ENCODE results near the gene TPTE2. TPM values are rescaled to one million over a fixed set of nuclear protein-coding genes. Genes with fewer than 3 reads are reported as not detected.

The TPTE2 gene
- total and polyA plus RNA-seq, 4 donors: not detected

DNA sequence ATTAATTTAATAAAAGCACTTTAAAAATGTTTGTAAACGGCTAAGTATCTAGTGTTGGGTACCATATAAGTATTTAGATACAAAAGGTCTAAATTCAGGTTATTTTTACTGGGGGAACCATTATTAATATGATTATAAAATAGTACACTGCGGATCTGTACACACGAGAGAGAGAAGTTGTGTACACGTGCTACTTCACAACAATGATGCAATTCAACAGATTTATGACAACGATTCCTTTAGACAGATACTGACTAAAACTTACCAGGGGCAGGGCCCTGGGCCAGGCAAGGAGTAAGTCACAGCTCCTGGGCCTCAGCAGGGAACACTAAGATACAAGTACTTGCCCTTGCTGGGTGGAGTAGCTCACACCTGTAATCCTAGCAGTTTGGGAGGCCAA lies 29.1 kb upstream of the TPTE2 start:
- Histone ChIP-seq H3K27me3 (ENCODE audit: control insufficient read depth in 4 of 4, insufficient read depth in 4 of 4, low read length in 3 of 4) (no peaks in the 10 kb centered on the region), H3K27ac (ENCODE audit: low read depth in 1 of 2, low read length in 2 of 2) (no peak overlapping the region), H3K4me1 (ENCODE audit: control insufficient read depth in 4 of 4, insufficient read depth in 4 of 4, low read length in 3 of 4) (no peaks in the 10 kb centered on the region), H3K9me3 (ENCODE audit: control insufficient read depth in 4 of 4, low read length in 3 of 4) (no peaks in the 10 kb centered on the region), H3K4me3 (ENCODE audit: low read depth in 1 of 3, low read length in 3 of 3) (no peak overlapping the region), H3K9ac (ENCODE audit: low read depth in 1 of 2, low read length in 2 of 2) (no peak overlapping the region), H3K36me3 (ENCODE audit: control insufficient read depth in 4 of 4, insufficient read depth in 3 of 4, low read depth in 1 of 4, low read length in 3 of 4) (no peaks in the 10 kb centered on the region)
- WGBS: 83% methylated on average over 5 of the region's 5 CpGs
- no peak for DNase-seq (ENCODE audit: low spot score)
- TF ChIP-seq, protein P1, sequence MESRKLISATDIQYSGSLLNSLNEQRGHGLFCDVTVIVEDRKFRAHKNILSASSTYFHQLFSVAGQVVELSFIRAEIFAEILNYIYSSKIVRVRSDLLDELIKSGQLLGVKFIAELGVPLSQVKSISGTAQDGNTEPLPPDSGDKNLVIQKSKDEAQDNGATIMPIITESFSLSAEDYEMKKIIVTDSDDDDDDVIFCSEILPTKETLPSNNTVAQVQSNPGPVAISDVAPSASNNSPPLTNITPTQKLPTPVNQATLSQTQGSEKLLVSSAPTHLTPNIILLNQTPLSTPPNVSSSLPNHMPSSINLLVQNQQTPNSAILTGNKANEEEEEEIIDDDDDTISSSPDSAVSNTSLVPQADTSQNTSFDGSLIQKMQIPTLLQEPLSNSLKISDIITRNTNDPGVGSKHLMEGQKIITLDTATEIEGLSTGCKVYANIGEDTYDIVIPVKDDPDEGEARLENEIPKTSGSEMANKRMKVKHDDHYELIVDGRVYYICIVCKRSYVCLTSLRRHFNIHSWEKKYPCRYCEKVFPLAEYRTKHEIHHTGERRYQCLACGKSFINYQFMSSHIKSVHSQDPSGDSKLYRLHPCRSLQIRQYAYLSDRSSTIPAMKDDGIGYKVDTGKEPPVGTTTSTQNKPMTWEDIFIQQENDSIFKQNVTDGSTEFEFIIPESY (IDR thresholded peaks at IDR 0.05): no peak
- TF ChIP-seq JUND (IDR thresholded peaks at IDR 0.05): no peak

DNA sequence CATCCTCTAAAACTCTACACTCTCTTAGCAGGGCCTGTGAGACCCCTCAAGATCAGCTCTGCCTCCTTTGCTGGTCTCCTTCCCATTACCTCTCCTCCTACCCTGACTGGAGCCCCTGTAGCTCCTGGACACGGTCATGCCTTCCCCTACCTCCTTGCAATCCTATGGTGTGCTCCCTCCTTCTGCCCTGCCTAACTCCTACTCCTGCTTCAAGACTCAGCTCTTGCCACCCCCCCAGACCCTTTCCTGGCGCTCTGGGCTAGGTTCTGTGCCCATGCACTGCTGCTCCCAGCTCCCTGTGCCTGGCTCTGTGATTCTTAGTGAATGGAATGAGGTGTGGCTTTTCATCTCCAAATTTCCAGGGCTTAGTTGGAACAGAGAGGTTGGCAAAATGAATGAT lies 28.0 kb upstream of the TPTE2 start:
- TF ChIP-seq, protein P2, sequence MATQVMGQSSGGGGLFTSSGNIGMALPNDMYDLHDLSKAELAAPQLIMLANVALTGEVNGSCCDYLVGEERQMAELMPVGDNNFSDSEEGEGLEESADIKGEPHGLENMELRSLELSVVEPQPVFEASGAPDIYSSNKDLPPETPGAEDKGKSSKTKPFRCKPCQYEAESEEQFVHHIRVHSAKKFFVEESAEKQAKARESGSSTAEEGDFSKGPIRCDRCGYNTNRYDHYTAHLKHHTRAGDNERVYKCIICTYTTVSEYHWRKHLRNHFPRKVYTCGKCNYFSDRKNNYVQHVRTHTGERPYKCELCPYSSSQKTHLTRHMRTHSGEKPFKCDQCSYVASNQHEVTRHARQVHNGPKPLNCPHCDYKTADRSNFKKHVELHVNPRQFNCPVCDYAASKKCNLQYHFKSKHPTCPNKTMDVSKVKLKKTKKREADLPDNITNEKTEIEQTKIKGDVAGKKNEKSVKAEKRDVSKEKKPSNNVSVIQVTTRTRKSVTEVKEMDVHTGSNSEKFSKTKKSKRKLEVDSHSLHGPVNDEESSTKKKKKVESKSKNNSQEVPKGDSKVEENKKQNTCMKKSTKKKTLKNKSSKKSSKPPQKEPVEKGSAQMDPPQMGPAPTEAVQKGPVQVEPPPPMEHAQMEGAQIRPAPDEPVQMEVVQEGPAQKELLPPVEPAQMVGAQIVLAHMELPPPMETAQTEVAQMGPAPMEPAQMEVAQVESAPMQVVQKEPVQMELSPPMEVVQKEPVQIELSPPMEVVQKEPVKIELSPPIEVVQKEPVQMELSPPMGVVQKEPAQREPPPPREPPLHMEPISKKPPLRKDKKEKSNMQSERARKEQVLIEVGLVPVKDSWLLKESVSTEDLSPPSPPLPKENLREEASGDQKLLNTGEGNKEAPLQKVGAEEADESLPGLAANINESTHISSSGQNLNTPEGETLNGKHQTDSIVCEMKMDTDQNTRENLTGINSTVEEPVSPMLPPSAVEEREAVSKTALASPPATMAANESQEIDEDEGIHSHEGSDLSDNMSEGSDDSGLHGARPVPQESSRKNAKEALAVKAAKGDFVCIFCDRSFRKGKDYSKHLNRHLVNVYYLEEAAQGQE (IDR thresholded peaks at IDR 0.05): no peak
- TF ChIP-seq SP1 (IDR thresholded peaks at IDR 0.05): no peak
- TF ChIP-seq, protein P3, sequence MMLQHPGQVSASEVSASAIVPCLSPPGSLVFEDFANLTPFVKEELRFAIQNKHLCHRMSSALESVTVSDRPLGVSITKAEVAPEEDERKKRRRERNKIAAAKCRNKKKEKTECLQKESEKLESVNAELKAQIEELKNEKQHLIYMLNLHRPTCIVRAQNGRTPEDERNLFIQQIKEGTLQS (IDR thresholded peaks at IDR 0.05): no peak
- TF ChIP-seq RXRA (IDR thresholded peaks at IDR 0.05): no peak
- TF ChIP-seq HNF4A (conservative IDR thresholded peaks at IDR 0.05): no peak
- no peak for TF ChIP-seq GABPA (IDR thresholded peaks at IDR 0.05 in 1 of 2, conservative IDR thresholded peaks at IDR 0.05 in 1 of 2)
- TF ChIP-seq, protein P1 (IDR thresholded peaks at IDR 0.05): no peak
- no peak for TF ChIP-seq EGR1 (IDR thresholded peaks at IDR 0.05; ENCODE audit: low read depth in 2 of 2)
- TF ChIP-seq FOXA2 (IDR thresholded peaks at IDR 0.05): no peak
- TF ChIP-seq FOXA1 (IDR thresholded peaks at IDR 0.05): no peak
- TF ChIP-seq, protein P4, sequence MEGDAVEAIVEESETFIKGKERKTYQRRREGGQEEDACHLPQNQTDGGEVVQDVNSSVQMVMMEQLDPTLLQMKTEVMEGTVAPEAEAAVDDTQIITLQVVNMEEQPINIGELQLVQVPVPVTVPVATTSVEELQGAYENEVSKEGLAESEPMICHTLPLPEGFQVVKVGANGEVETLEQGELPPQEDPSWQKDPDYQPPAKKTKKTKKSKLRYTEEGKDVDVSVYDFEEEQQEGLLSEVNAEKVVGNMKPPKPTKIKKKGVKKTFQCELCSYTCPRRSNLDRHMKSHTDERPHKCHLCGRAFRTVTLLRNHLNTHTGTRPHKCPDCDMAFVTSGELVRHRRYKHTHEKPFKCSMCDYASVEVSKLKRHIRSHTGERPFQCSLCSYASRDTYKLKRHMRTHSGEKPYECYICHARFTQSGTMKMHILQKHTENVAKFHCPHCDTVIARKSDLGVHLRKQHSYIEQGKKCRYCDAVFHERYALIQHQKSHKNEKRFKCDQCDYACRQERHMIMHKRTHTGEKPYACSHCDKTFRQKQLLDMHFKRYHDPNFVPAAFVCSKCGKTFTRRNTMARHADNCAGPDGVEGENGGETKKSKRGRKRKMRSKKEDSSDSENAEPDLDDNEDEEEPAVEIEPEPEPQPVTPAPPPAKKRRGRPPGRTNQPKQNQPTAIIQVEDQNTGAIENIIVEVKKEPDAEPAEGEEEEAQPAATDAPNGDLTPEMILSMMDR (IDR thresholded peaks at IDR 0.05; ENCODE audit: low read depth, low read length, missing input control): no peak
- TF ChIP-seq RAD21 (IDR thresholded peaks at IDR 0.05): no peak
- no peak for TF ChIP-seq YY1 (IDR thresholded peaks at IDR 0.05)
- TF ChIP-seq TAF1 (conservative IDR thresholded peaks at IDR 0.05): no peak
- TF ChIP-seq, protein P5, sequence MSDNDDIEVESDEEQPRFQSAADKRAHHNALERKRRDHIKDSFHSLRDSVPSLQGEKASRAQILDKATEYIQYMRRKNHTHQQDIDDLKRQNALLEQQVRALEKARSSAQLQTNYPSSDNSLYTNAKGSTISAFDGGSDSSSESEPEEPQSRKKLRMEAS (IDR thresholded peaks at IDR 0.05): no peak
- TF ChIP-seq JUND (IDR thresholded peaks at IDR 0.05): no peak
- TF ChIP-seq HNF4G (IDR thresholded peaks at IDR 0.05): no peak
- TF ChIP-seq NR2F2 (IDR thresholded peaks at IDR 0.05): no peak
- Histone ChIP-seq H3K4me1 (ENCODE audit: control insufficient read depth in 4 of 4, insufficient read depth in 4 of 4, low read length in 3 of 4) (no peaks in the 10 kb centered on the region), H3K4me3 (ENCODE audit: low read depth in 1 of 3, low read length in 3 of 3) (no peak overlapping the region), H3K27ac (ENCODE audit: low read depth in 1 of 2, low read length in 2 of 2) (no peak overlapping the region), H3K27me3 (ENCODE audit: control insufficient read depth in 4 of 4, insufficient read depth in 4 of 4, low read length in 3 of 4) (no peaks in the 10 kb centered on the region), H3K9me3 (ENCODE audit: control insufficient read depth in 4 of 4, low read length in 3 of 4) (no peaks in the 10 kb centered on the region), H3K36me3 (ENCODE audit: control insufficient read depth in 4 of 4, insufficient read depth in 3 of 4, low read depth in 1 of 4, low read length in 3 of 4) (no peaks in the 10 kb centered on the region), H3K9ac (ENCODE audit: low read depth in 1 of 2, low read length in 2 of 2) (no peak overlapping the region)
- WGBS: 67% methylated on average over 2 of the region's 2 CpGs
- no peak for DNase-seq (ENCODE audit: low spot score)

All from liver (tissue), 9 donors.